Measurements from ENCODE around the gene MEIS2.

GRCh38 chr15:36965570-36966342 lies 134.6 kb downstream of the MEIS2 start:
- TF ChIP-seq CTCF (IDR thresholded peaks at IDR 0.05) (no peak), POLR2A (IDR thresholded peaks at IDR 0.05) (no peak)

Measured in adrenal gland (tissue), 5 donors.